Body of pancreas (tissue), 4 donors: ENCODE results near the gene ALDH1A3.

ENCODE experiments used
- CTCF ChIP-seq, 7 experiments: fragments of 450-650 bp in 4 of 7; fragments of 200-600 bp in 3 of 7; sonication (generic) in 3 of 7; IDR thresholded peaks; one replicate each; pipeline ENCODE4 v1.5.1; 2016 to 2019; ENCODE audit warnings: antibody characterized with exemption in 7 of 7
- POLR2A ChIP-seq, 3 donors: fragments of 450-650 bp; IDR thresholded peaks; one replicate each; pipeline ENCODE4 v1.6.1; 2016; ENCODE audit warnings: antibody characterized with exemption in 3 of 3, mild to moderate bottlenecking in 2 of 3

GRCh38 chr15:100849855-100850218 is 29.8 kb upstream of the ALDH1A3 start:
- TF ChIP-seq CTCF (IDR thresholded peaks at IDR 0.05) (no peak), POLR2A (IDR thresholded peaks at IDR 0.05) (peak in 1 of 3 donors; percentile 16)
